ENCODE measurements around the gene WNT3. TPM values are rescaled to one million over a fixed set of nuclear protein-coding genes. Genes with fewer than 3 reads are reported as not detected.

WNT3 gene
- total and polyA plus RNA-seq, 2 of the 8 experiments (the other 6 are each of a cell fraction or from before 2014, with no cell fraction given), result 0.56 to 2.0 TPM

- TF ChIP-seq CHD7 (IDR thresholded peaks at IDR 0.05; ENCODE audit: insufficient replicate concordance, low read length) (no peak), SP4 (IDR thresholded peaks at IDR 0.05; ENCODE audit: low read length) (no peak), NRF1 (IDR thresholded peaks at IDR 0.05; ENCODE audit: low read depth, low read length) (no peak), CEBPB (IDR thresholded peaks at IDR 0.05; ENCODE audit: low read depth, low read length) (no peak), EP300 (IDR thresholded peaks at IDR 0.05; ENCODE audit: borderline replicate concordance in 1 of 2, low read depth in 2 of 2, low read length in 2 of 2) (no peak), CHD1 (IDR thresholded peaks at IDR 0.05; ENCODE audit: low read depth, low read length) (no peak), BRCA1 (IDR thresholded peaks at IDR 0.05; ENCODE audit: low read depth, low read length) (no peak), HDAC2 (IDR thresholded peaks at IDR 0.05; ENCODE audit: borderline replicate concordance in 1 of 2, low read depth in 2 of 2, low read length in 2 of 2) (no peak), JUN (IDR thresholded peaks at IDR 0.05; ENCODE audit: low read depth, low read length) (no peak), RXRA (IDR thresholded peaks at IDR 0.05; ENCODE audit: insufficient read depth, low read depth, low read length) (no peak)
These were observed 2.8 kb downstream of the WNT3 start (continued) for GRCh38 chr17:46815474-46816353.

All from H1 (cell line).